Mesodermal cell (in vitro differentiated cells): Measurements from ENCODE around the gene LCN9. TPM values are rescaled to one million over a fixed set of nuclear protein-coding genes. Genes with fewer than 3 reads are reported as not detected.
A peak's percentile ranks its signal among the peaks of the same experiment; 100 is the strongest.

ENCODE experiments used
- H3K27ac ChIP-seq: 2 replicates; pipeline ENCODE4 v1.7.0; 2013; ENCODE audit warnings: mild to moderate bottlenecking, low read depth, low read length, moderate library complexity; ENCODE audit not compliant: severe bottlenecking
- H3K36me3 ChIP-seq: 2 replicates; pipeline ENCODE4 v1.7.1; 2013; ENCODE audit warnings: mild to moderate bottlenecking, low read length, moderate library complexity; ENCODE audit not compliant: control insufficient read depth, insufficient read depth
- H3K4me1 ChIP-seq: one replicate; pipeline ENCODE4 v1.7.1; 2013; ENCODE audit warnings: mild to moderate bottlenecking, low read length; ENCODE audit not compliant: insufficient read depth, control insufficient read depth, poor library complexity, severe bottlenecking
- H3K4me3 ChIP-seq: 2 replicates; pipeline ENCODE4 v1.7.0; 2013; ENCODE audit warnings: low read length, control low read depth, mild to moderate bottlenecking; ENCODE audit not compliant: insufficient read depth, poor library complexity, severe bottlenecking; ENCODE audit errors: extremely low read depth
- H3K9me3 ChIP-seq: 2 replicates; pipeline ENCODE4 v1.7.1; 2013; ENCODE audit warnings: mild to moderate bottlenecking, low read length, moderate library complexity; ENCODE audit not compliant: control insufficient read depth
- WGBS, 2 experiments: methylation state at CpG; one replicate each; pipeline ENCODE4 v1.1.5; 2013; ENCODE audit warnings: missing lambda C conversion rate in 2 of 2; ENCODE audit not compliant: insufficient coverage in 2 of 2; 5-methylcytosine and 5-hydroxymethylcytosine counted together
- polyA plus RNA-seq, 2 experiments: library from polyadenylated mRNA; stranded (reverse); fragments of 50-300 nt; gene quantifications; one replicate each; pipeline ENCODE4 v1.2.3, GENCODE V29; 2013

Gene LCN9
- not detected for polyA plus RNA-seq (2013, experiment 1 of 2)
- not detected for polyA plus RNA-seq (2013, experiment 2 of 2)

DNA sequence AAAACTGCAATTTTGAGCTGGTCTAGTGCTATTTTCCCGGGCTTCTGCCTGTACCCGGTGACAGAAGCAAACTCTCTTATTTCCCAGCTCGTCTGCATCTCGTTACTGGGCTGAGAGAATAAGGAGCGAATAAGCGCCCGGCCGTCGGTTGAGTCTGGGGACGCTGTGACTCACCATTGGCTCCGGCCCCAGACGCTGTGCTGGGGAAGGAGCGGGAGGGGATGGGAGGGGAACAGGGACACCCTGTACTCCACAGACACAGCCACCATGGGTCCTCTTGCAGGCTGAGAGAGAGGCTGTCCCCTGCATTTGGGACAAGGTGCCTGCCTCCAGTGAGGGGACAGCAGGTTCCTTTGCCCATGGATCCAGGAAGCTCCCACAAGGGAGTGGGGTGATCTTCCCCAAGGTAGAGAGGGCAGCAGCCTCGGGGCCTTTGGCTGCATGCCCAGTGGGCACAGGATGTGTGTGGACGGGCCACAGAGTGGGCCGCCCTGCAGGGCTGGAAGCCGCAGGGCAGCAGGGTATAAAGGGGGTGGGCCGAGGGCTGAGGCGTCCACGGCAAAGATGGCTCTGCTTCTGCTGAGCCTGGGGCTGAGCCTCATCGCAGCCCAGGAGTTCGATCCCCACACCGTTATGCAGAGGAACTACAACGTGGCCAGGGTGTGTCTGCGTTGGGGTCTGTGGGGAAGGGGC lies at the start of gene LCN9:
LCN9 (plus strand) TSS at position 552 of the 693 bp plus-strand sequence; CDS start at position 565, 13 bp downstream.
- H3K27ac ChIP-seq: peak within 1 kb of the TSS; percentile 77
- peaks cover 12% of the 10 kb centered on the region for H3K4me1 ChIP-seq
- 70 to 78% methylated on average over 23 to 25 of the region's 25 CpGs for WGBS, 2 experiments
- H3K36me3 ChIP-seq: no peaks in the 10 kb centered on the region
- H3K9me3 ChIP-seq: no peaks in the 10 kb centered on the region
- no peak within 1 kb of the TSS for H3K4me3 ChIP-seq

DNA sequence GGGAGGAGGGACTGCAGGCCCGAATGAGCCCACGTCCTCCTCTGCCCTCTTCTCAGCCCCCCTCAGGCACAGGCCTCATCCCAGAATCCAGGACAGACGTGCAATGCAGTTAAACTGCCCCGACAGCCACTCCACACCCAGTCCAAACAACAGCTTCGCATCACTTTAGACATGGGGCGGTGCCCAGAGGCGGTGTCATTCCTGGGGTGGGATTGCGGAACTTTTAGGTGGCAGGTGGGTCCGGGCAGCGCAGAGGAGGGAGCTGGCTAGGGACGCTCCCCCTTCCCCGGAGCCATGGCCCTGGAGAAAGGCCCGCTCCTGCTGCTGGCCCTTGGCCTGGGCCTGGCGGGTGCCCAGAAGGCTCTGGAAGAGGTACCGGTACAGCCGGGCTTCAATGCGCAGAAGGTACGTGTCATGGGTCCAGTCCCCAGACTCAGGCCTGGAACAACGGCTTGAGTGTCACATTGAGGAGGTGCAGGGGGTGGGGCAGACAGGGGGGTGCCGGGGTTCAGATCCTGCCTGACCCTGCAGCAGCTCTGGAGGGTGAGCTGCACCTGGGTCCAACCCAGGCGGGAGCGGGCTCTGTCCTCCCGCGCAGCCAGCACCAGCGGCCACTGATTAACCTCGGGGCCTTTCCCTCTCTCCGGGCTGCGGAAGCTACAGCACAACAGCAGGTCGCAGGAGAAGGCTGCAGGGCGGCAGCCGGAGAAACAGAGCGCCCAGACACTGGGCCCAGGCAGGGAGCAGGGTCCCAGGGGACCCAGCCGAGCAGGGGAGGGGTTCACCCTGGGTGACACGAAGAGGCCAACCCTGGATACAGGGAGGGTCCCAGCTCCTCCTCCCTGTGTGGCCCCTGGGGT lies 48.9 kb upstream of the LCN9 start:
- WGBS, 2 experiments: 92 to 94% methylated on average over 22 to 26 of the region's 34 CpGs
- no peaks in the 10 kb centered on the region for H3K4me1 ChIP-seq
- H3K27ac ChIP-seq: no peak overlapping the region
- H3K9me3 ChIP-seq: no peaks in the 10 kb centered on the region
- H3K4me3 ChIP-seq: no peak overlapping the region
- no peaks in the 10 kb centered on the region for H3K36me3 ChIP-seq

GRCh38 chr9:135614821-135615665 lies 48.1 kb upstream of the LCN9 start:
- H3K27ac ChIP-seq: no peak overlapping the region
- no peaks in the 10 kb centered on the region for H3K9me3 ChIP-seq
- no peaks in the 10 kb centered on the region for H3K4me1 ChIP-seq
- no peak overlapping the region for H3K4me3 ChIP-seq
- WGBS, 2 experiments: 92 to 93% methylated on average over 25 to 26 of the region's 29 CpGs
- no peaks in the 10 kb centered on the region for H3K36me3 ChIP-seq

GRCh38 chr9:135615666-135616618 lies 47.2 kb upstream of the LCN9 start:
- H3K9me3 ChIP-seq: no peaks in the 10 kb centered on the region
- H3K4me3 ChIP-seq: no peak overlapping the region
- 84 to 86% methylated on average over 30 of the region's 31 CpGs for WGBS, 2 experiments
- H3K4me1 ChIP-seq: no peaks in the 10 kb centered on the region
- no peaks in the 10 kb centered on the region for H3K36me3 ChIP-seq
- no peak overlapping the region for H3K27ac ChIP-seq

- 92% methylated on average over 23 to 28 of the region's 34 CpGs for WGBS, 2 experiments
- H3K27ac ChIP-seq: no peak overlapping the region
- H3K9me3 ChIP-seq: no peaks in the 10 kb centered on the region
- no peaks in the 10 kb centered on the region for H3K36me3 ChIP-seq
- no peak overlapping the region for H3K4me3 ChIP-seq
- no peaks in the 10 kb centered on the region for H3K4me1 ChIP-seq
These were observed 46.2 kb upstream of the LCN9 start for GRCh38 chr9:135616619-135617537.

- H3K9me3 ChIP-seq: no peaks in the 10 kb centered on the region
- no peaks in the 10 kb centered on the region for H3K36me3 ChIP-seq
- no peaks in the 10 kb centered on the region for H3K4me1 ChIP-seq
- WGBS, 2 experiments: 85 to 87% methylated on average over 7 to 12 of the region's 13 CpGs
- H3K4me3 ChIP-seq: no peak overlapping the region
- no peak overlapping the region for H3K27ac ChIP-seq
These were observed 45.6 kb upstream of the LCN9 start for GRCh38 chr9:135617538-135617900.

- Histone ChIP-seq H3K9me3 (no peaks in the 10 kb centered on the region), H3K4me3 (no peak overlapping the region), H3K36me3 (no peaks in the 10 kb centered on the region), H3K27ac (no peak overlapping the region), H3K4me1 (no peaks in the 10 kb centered on the region)
- 84 to 89% methylated on average over 12 to 13 of the region's 13 CpGs for WGBS, 2 experiments
These were observed 45.1 kb upstream of the LCN9 start for GRCh38 chr9:135617991-135618411.

DNA sequence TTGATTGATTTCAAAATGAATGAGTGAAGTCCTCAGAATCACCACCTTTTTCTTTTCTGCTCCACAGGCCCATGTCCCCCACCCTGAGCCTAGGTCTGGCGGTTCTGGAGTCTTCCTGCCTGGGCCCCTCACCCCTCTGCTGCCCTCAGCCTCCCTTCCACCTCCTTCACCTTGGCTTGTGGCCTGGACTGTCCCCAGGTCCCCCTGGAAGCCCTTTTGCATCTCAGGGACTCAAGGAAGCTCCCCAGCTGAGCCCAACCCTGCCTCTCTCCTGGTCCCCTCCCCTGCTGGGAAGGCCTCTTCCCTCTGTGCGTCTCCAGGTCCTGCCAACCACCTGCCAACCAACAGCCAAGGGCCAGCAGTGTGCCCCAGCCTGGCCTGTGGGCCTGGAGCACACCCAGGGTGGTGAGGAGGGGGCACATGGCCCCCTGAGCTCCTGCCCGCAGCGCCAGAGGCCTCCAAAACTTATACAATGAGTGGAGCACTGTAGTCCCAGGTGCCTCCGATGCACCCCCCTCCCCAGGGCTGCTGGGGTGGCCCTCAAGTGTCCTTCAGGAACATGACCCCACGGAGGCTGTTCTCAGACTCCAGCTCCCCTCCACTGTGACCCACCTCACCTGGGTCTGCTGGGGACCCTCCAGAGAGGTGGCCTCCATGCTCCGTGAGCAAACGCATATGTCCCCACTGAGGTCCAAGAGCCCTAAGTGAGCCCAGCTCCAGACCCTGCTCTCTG lies 44.1 kb upstream of the LCN9 start:
- no peaks in the 10 kb centered on the region for H3K4me1 ChIP-seq
- H3K27ac ChIP-seq: no peak overlapping the region
- H3K9me3 ChIP-seq: no peaks in the 10 kb centered on the region
- 91 to 97% methylated on average over 7 of the region's 8 CpGs for WGBS, 2 experiments
- H3K36me3 ChIP-seq: no peaks in the 10 kb centered on the region
- H3K4me3 ChIP-seq: no peak overlapping the region

DNA sequence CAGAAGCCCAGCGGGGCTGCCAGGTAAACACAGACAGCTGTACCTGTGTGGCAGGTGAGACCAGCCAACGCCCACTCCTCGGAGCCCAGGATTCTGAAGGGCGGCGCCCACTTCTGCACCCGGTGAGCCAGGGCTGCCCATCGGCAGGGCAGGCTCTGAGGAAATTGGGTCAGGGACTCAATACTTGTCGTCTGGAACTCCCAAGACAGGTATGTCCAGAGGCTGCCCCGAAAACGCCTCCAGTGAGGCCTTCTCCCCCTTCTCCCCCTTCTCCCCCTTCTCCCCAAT lies 43.6 kb upstream of the LCN9 start:
- H3K27ac ChIP-seq: no peak overlapping the region
- no peaks in the 10 kb centered on the region for H3K9me3 ChIP-seq
- no peaks in the 10 kb centered on the region for H3K36me3 ChIP-seq
- no peak overlapping the region for H3K4me3 ChIP-seq
- 89 to 94% methylated on average over 7 of the region's 10 CpGs for WGBS, 2 experiments
- H3K4me1 ChIP-seq: no peaks in the 10 kb centered on the region
